ENCODE measurements around the gene CCDC192.

The CCDC192 gene

GRCh38 chr5:127916885-127917573, 213.8 kb downstream of the CCDC192 start:
- DNase-seq (ENCODE audit: extremely low read depth in 1 of 2, low read depth in 1 of 2) = no peak

GRCh38 chr5:127919006-127919796, 216.0 kb downstream of the CCDC192 start:
- no peak for DNase-seq (ENCODE audit: extremely low read depth in 1 of 2, low read depth in 1 of 2)

- no peak for DNase-seq (ENCODE audit: extremely low read depth in 1 of 2, low read depth in 1 of 2)
These were observed 216.6 kb downstream of the CCDC192 start for GRCh38 chr5:127919818-127920217.

GRCh38 chr5:127920936-127921335, 217.7 kb downstream of the CCDC192 start:
- no peak for DNase-seq (ENCODE audit: extremely low read depth in 1 of 2, low read depth in 1 of 2)

GRCh38 chr5:127922603-127923002, 219.4 kb downstream of the CCDC192 start:
- no peak for DNase-seq (ENCODE audit: extremely low read depth in 1 of 2, low read depth in 1 of 2)

- no peak for DNase-seq (ENCODE audit: extremely low read depth in 1 of 2, low read depth in 1 of 2)
These were observed 220.8 kb downstream of the CCDC192 start for GRCh38 chr5:127923804-127924570.

- no peak for DNase-seq (ENCODE audit: extremely low read depth in 1 of 2, low read depth in 1 of 2)
These were observed 221.4 kb downstream of the CCDC192 start for GRCh38 chr5:127924606-127925005.

- DNase-seq (ENCODE audit: extremely low read depth in 1 of 2, low read depth in 1 of 2) = no peak
These were observed 222.7 kb downstream of the CCDC192 start for GRCh38 chr5:127925916-127926315.

- DNase-seq (ENCODE audit: extremely low read depth in 1 of 2, low read depth in 1 of 2) = no peak
These were observed 223.8 kb downstream of the CCDC192 start for GRCh38 chr5:127926974-127927373.

- DNase-seq (ENCODE audit: extremely low read depth in 1 of 2, low read depth in 1 of 2) = no peak
These were observed 224.9 kb downstream of the CCDC192 start for GRCh38 chr5:127928053-127928452.

GRCh38 chr5:127930311-127930710, 227.1 kb downstream of the CCDC192 start:
- no peak for DNase-seq (ENCODE audit: extremely low read depth in 1 of 2, low read depth in 1 of 2)

- DNase-seq (ENCODE audit: extremely low read depth in 1 of 2, low read depth in 1 of 2) = no peak
These were observed 228.2 kb downstream of the CCDC192 start for GRCh38 chr5:127931396-127931795.

- DNase-seq (ENCODE audit: extremely low read depth in 1 of 2, low read depth in 1 of 2) = no peak
These were observed 230.2 kb downstream of the CCDC192 start for GRCh38 chr5:127933348-127933747.

- no peak for DNase-seq (ENCODE audit: extremely low read depth in 1 of 2, low read depth in 1 of 2)
These were observed 231.6 kb downstream of the CCDC192 start for GRCh38 chr5:127934791-127935256.

GRCh38 chr5:127935398-127935797, 232.2 kb downstream of the CCDC192 start:
- DNase-seq (ENCODE audit: extremely low read depth in 1 of 2, low read depth in 1 of 2) = no peak

GRCh38 chr5:127936439-127936972, 233.3 kb downstream of the CCDC192 start:
- DNase-seq (ENCODE audit: extremely low read depth in 1 of 2, low read depth in 1 of 2) = peak; percentile 4 to 32

GRCh38 chr5:127938746-127939145, 235.6 kb downstream of the CCDC192 start:
- DNase-seq (ENCODE audit: extremely low read depth in 1 of 2, low read depth in 1 of 2) = no peak

- no peak for DNase-seq (ENCODE audit: extremely low read depth in 1 of 2, low read depth in 1 of 2)
These were observed 237.7 kb downstream of the CCDC192 start for GRCh38 chr5:127940854-127941253.

GRCh38 chr5:127941646-127942045, 238.5 kb downstream of the CCDC192 start:
- no peak for DNase-seq (ENCODE audit: extremely low read depth in 1 of 2, low read depth in 1 of 2)

- no peak for DNase-seq (ENCODE audit: extremely low read depth in 1 of 2, low read depth in 1 of 2)
These were observed 239.3 kb downstream of the CCDC192 start for GRCh38 chr5:127942246-127943060.

All from stimulated activated CD8-positive, alpha-beta memory T cell treated with anti-CD3 and anti-CD28 coated beads, Interleukin-7, amount 100 ng/mL, for 48 hours (primary cell).